COLO668 (cell line): ENCODE results near the gene TMPRSS4.

Source experiments
- DNase-seq: peaks from one replicate; lab custom pipeline; 2025; ENCODE audit not compliant: unreplicated experiment; lab: John Stamatoyannopoulos, UW

Gene TMPRSS4

GRCh38 chr11:118078911-118079411 is 2.1 kb downstream of the TMPRSS4 start:
- DNase-seq: peak; percentile 13

- no peak for DNase-seq
Observed at GRCh38 chr11:118079491-118079890, 2.6 kb downstream of the TMPRSS4 start.

- no peak for DNase-seq
Observed at GRCh38 chr11:118080296-118080695, 3.4 kb downstream of the TMPRSS4 start.

- no peak for DNase-seq
Observed at GRCh38 chr11:118081241-118081958, 4.5 kb downstream of the TMPRSS4 start.

GRCh38 chr11:118082880-118083552 is 6.1 kb downstream of the TMPRSS4 start:
- DNase-seq: no peak

GRCh38 chr11:118084247-118084646 is 7.4 kb downstream of the TMPRSS4 start:
- no peak for DNase-seq

- DNase-seq: no peak
Observed at GRCh38 chr11:118084656-118085055, 7.8 kb downstream of the TMPRSS4 start.

GRCh38 chr11:118086913-118087768 is 10.3 kb downstream of the TMPRSS4 start, which contains the start of gene SMIM35:
Gene SMIM35, minus strand, starts transcription at chr11:118086963. Its CDS starts 206 bp downstream, at chr11:118086757.
- peak; percentile 75 for DNase-seq

- DNase-seq: no peak
Observed at GRCh38 chr11:118087931-118088330, 11.1 kb downstream of the TMPRSS4 start.

GRCh38 chr11:118088531-118088930 is 11.7 kb downstream of the TMPRSS4 start:
- DNase-seq: no peak

- DNase-seq: no peak
Observed at GRCh38 chr11:118090545-118091162, 13.8 kb downstream of the TMPRSS4 start.

- DNase-seq: no peak
Observed at GRCh38 chr11:118091690-118092089, 14.8 kb downstream of the TMPRSS4 start.

- DNase-seq: no peak
Observed at GRCh38 chr11:118092907-118093571, 16.2 kb downstream of the TMPRSS4 start.

GRCh38 chr11:118095493-118095892 is 18.6 kb downstream of the TMPRSS4 start:
- no peak for DNase-seq

- no peak for DNase-seq
Observed at GRCh38 chr11:118095967-118096367, 19.1 kb downstream of the TMPRSS4 start.

- no peak for DNase-seq
Observed at GRCh38 chr11:118098996-118099837, 22.3 kb downstream of the TMPRSS4 start.

GRCh38 chr11:118099838-118100556 is 23.1 kb downstream of the TMPRSS4 start:
- no peak for DNase-seq

- no peak for DNase-seq
Observed at GRCh38 chr11:118100691-118101232, 23.9 kb downstream of the TMPRSS4 start.
